ENCODE data around the gene LAMTOR5.
"Not testable (repeated sequence)": the region's sequence is repeated elsewhere in the genome, so short reads cannot be mapped to it uniquely, and the experiment has no call there.

The LAMTOR5 gene

GRCh38 chr1:110420023-110420662, 12.6 kb upstream of the LAMTOR5 start:
- TF ChIP-seq CTCF (IDR thresholded peaks at IDR 0.05; ENCODE audit: control insufficient read depth, insufficient read depth, low read depth, low read length, missing control alignments) = no peak
- H3K4me3 ChIP-seq (ENCODE audit: control insufficient read depth, low read depth, low read length) = no peak overlapping the region
- no peak for DNase-seq (ENCODE audit: low read depth)

GRCh38 chr1:110418729-110419128, 11.2 kb upstream of the LAMTOR5 start:
- H3K4me3 ChIP-seq (ENCODE audit: control insufficient read depth, low read depth, low read length) = no peak overlapping the region
- TF ChIP-seq CTCF (IDR thresholded peaks at IDR 0.05; ENCODE audit: control insufficient read depth, insufficient read depth, low read depth, low read length, missing control alignments) = no peak
- DNase-seq (ENCODE audit: low read depth) = no peak

GRCh38 chr1:110413045-110413444, 5.6 kb upstream of the LAMTOR5 start:
- H3K4me3 ChIP-seq (ENCODE audit: control insufficient read depth, low read depth, low read length) = not testable (repeated sequence)

GRCh38 chr1:110412576-110412975, 5.1 kb upstream of the LAMTOR5 start:
- DNase-seq (ENCODE audit: low read depth) = no peak
- no peak overlapping the region for H3K4me3 ChIP-seq (ENCODE audit: control insufficient read depth, low read depth, low read length)
- TF ChIP-seq CTCF (IDR thresholded peaks at IDR 0.05; ENCODE audit: control insufficient read depth, insufficient read depth, low read depth, low read length, missing control alignments) = peak; percentile 81

More at GRCh38 chr1:110413045-110413444, 5.6 kb upstream of the LAMTOR5 start:
- not testable (repeated sequence) for DNase-seq (ENCODE audit: low read depth)

GRCh38 chr1:110411173-110411735, 3.8 kb upstream of the LAMTOR5 start:
- no peak for DNase-seq (ENCODE audit: low read depth)
- H3K4me3 ChIP-seq (ENCODE audit: control insufficient read depth, low read depth, low read length) = no peak overlapping the region
- TF ChIP-seq CTCF (IDR thresholded peaks at IDR 0.05; ENCODE audit: control insufficient read depth, insufficient read depth, low read depth, low read length, missing control alignments) = no peak

GRCh38 chr1:110409316-110409715, 1.8 kb upstream of the LAMTOR5 start:
- TF ChIP-seq CTCF (IDR thresholded peaks at IDR 0.05; ENCODE audit: control insufficient read depth, insufficient read depth, low read depth, low read length, missing control alignments) = no peak
- DNase-seq (ENCODE audit: low read depth) = no peak
- H3K4me3 ChIP-seq (ENCODE audit: control insufficient read depth, low read depth, low read length) = no peak overlapping the region

GRCh38 chr1:110408488-110408887, 994 bp upstream of the LAMTOR5 start:
- no peak for TF ChIP-seq CTCF (IDR thresholded peaks at IDR 0.05; ENCODE audit: control insufficient read depth, insufficient read depth, low read depth, low read length, missing control alignments)
- no peak overlapping the region for H3K4me3 ChIP-seq (ENCODE audit: control insufficient read depth, low read depth, low read length)
- no peak for DNase-seq (ENCODE audit: low read depth)

- DNase-seq (ENCODE audit: low read depth) = not testable (repeated sequence)
- H3K4me3 ChIP-seq (ENCODE audit: control insufficient read depth, low read depth, low read length) = peak overlapping the region; percentile 54
Measured at GRCh38 chr1:110406407-110406806, 1.1 kb downstream of the LAMTOR5 start.
